Esophagus squamous epithelium (tissue), 5 donors: ENCODE results near the gene WDR37. TPM values are rescaled to one million over a fixed set of nuclear protein-coding genes. Genes with fewer than 3 reads are reported as not detected.

Experiments
- DNase-seq: peaks from one replicate; lab custom pipeline; 2025; lab: John Stamatoyannopoulos, UW
- H3K27ac ChIP-seq, 4 donors: fragments of 200-600 bp; sonication (generic); one replicate each; pipeline ENCODE4 v1.5.1; 2016 to 2019; ENCODE audit warnings: mild to moderate bottlenecking in 1 of 4
- H3K27me3 ChIP-seq, 4 donors: fragments of 200-600 bp; sonication (generic); 1 replicate in 3 of 4; 2 replicates in 1 of 4; pipeline versions ENCODE4 v1.5.1 to v1.6.0; 2017 to 2021; ENCODE audit warnings: antibody characterized with exemption in 1 of 4
- H3K36me3 ChIP-seq, 3 donors: fragments of 200-600 bp; sonication (generic); one replicate each; pipeline ENCODE4 v1.5.1; 2016 to 2019
- H3K4me1 ChIP-seq, 3 donors: fragments of 200-600 bp; sonication (generic); one replicate each; pipeline ENCODE4 v1.5.1; 2017 to 2019
- H3K4me3 ChIP-seq, 4 donors: fragments of 200-600 bp; sonication (generic); 1 replicate in 3 of 4; 2 replicates in 1 of 4; pipeline ENCODE4 v1.5.1; 2016 to 2019; ENCODE audit warnings: mild to moderate bottlenecking in 2 of 4, moderate library complexity in 1 of 4
- H3K9me3 ChIP-seq, 3 donors: fragments of 200-600 bp; sonication (generic); one replicate each; pipeline ENCODE4 v1.5.1; 2016 to 2019
- CTCF ChIP-seq, 6 experiments: fragments of 450-650 bp in 4 of 6; fragments of 200-600 bp in 2 of 6; sonication (generic) in 2 of 6; IDR thresholded peaks; one replicate each; pipeline ENCODE4 v1.5.1; 2016 to 2019; ENCODE audit warnings: antibody characterized with exemption in 6 of 6, mild to moderate bottlenecking in 4 of 6, moderate library complexity in 4 of 6
- POLR2A ChIP-seq, 4 donors: fragments of 450-650 bp; IDR thresholded peaks; one replicate each; pipeline ENCODE4 v1.6.1; 2017; ENCODE audit warnings: antibody characterized with exemption in 4 of 4, mild to moderate bottlenecking in 4 of 4, moderate library complexity in 3 of 4
- WGBS, 2 donors: methylation state at CpG; one replicate each; pipeline ENCODE4 v1.1.5; 2018; 5-methylcytosine and 5-hydroxymethylcytosine counted together
- intact Hi-C: fragments of 100-400 bp; cut with DNase I; formaldehyde crosslinking; loops from one replicate; pipeline ENCODE4 v1.15.0; 2022
- total RNA-seq, 4 donors: library from RNA; depleted of rRNA; stranded (reverse); fragments of >200 nt; gene quantifications; one replicate each; pipeline ENCODE4 v1.1.0, GENCODE V29; 2016
- donor health status: DM: yes; HTN: yes; CAD: no.

Gene WDR37
- total RNA-seq, 4 donors from 2014 or later, result 7.5 to 17.2 (median 11.3) TPM

GRCh38 chr10:1020958-1021357 lies 35.2 kb upstream of the WDR37 start:
- no peak for DNase-seq
- Histone ChIP-seq H3K27ac (no peak overlapping the region), H3K27me3 (no peaks in the 10 kb centered on the region), H3K9me3 (no peaks in the 10 kb centered on the region), H3K4me3 (no peak overlapping the region), H3K36me3 (peaks cover 5 to 46% (median 28%) of the 10 kb centered on the region in 3 donors), H3K4me1 (no peaks in the 10 kb centered on the region)
- intact Hi-C loops, result no loop called here
- TF ChIP-seq POLR2A (IDR thresholded peaks at IDR 0.05), result no peak
- no peak for TF ChIP-seq CTCF (IDR thresholded peaks at IDR 0.05)
- WGBS, 2 donors, result 90% methylated on average over 5 of the region's 9 CpGs; no CpG with 5 or more reads in 1 of the 2 donors

GRCh38 chr10:1022413-1022812 lies 33.8 kb upstream of the WDR37 start:
- H3K4me3 ChIP-seq, result no peak overlapping the region
- 67 to 74% methylated on average over 12 of the region's 12 CpGs for WGBS, 2 donors
- intact Hi-C loops, result no loop called here

GRCh38 chr10:1024103-1024502 lies 32.1 kb upstream of the WDR37 start:
- Histone ChIP-seq H3K4me3 (no peak overlapping the region), H3K9me3 (no peaks in the 10 kb centered on the region), H3K27ac (no peak overlapping the region), H3K36me3 (peaks cover 1 to 15% (median 5%) of the 10 kb centered on the region in 3 donors), H3K4me1 (no peaks in the 10 kb centered on the region), H3K27me3 (no peaks in the 10 kb centered on the region)
- no peak for DNase-seq
- no peak for TF ChIP-seq CTCF (IDR thresholded peaks at IDR 0.05)
- TF ChIP-seq POLR2A (IDR thresholded peaks at IDR 0.05), result no peak
- WGBS, 2 donors, result 87% methylated on average over 12 of the region's 12 CpGs
- intact Hi-C loops, result no loop called here

More at GRCh38 chr10:1022413-1022812, 33.8 kb upstream of the WDR37 start:
- no peaks in the 10 kb centered on the region for H3K4me1 ChIP-seq
- H3K27ac ChIP-seq, result no peak overlapping the region
- no peak for DNase-seq
- no peak for TF ChIP-seq CTCF (IDR thresholded peaks at IDR 0.05)
- no peak for TF ChIP-seq POLR2A (IDR thresholded peaks at IDR 0.05)
- peaks cover 5 to 32% (median 14%) of the 10 kb centered on the region in 3 donors for H3K36me3 ChIP-seq
- no peaks in the 10 kb centered on the region for H3K9me3 ChIP-seq
- H3K27me3 ChIP-seq, result no peaks in the 10 kb centered on the region

GRCh38 chr10:1025683-1026082 lies 30.5 kb upstream of the WDR37 start, which contains the start of gene IDI2:
Gene IDI2 (minus strand): TSS chr10:1025859. CDS start chr10:1024723, 1,136 bp downstream.
- H3K4me3 ChIP-seq, result no peak within 1 kb of the TSS
- no peaks in the 10 kb centered on the region for H3K36me3 ChIP-seq
- H3K4me1 ChIP-seq, result no peaks in the 10 kb centered on the region
- H3K27ac ChIP-seq, result no peak within 1 kb of the TSS
- intact Hi-C loops, result no loop called here
- H3K27me3 ChIP-seq, result no peaks in the 10 kb centered on the region
- 68 to 83% methylated on average over 1 of the region's 1 CpG for WGBS, 2 donors
- TF ChIP-seq POLR2A (IDR thresholded peaks at IDR 0.05), result no peak
- TF ChIP-seq CTCF (IDR thresholded peaks at IDR 0.05), result no peak
- no peak for DNase-seq
- H3K9me3 ChIP-seq, result no peaks in the 10 kb centered on the region

GRCh38 chr10:1026578-1026977 lies 29.6 kb upstream of the WDR37 start:
- intact Hi-C loops, result no loop called here
- Histone ChIP-seq H3K4me1 (no peaks in the 10 kb centered on the region), H3K27ac (no peak overlapping the region), H3K36me3 (no peaks in the 10 kb centered on the region), H3K4me3 (no peak overlapping the region), H3K27me3 (no peaks in the 10 kb centered on the region), H3K9me3 (no peaks in the 10 kb centered on the region)
- TF ChIP-seq POLR2A (IDR thresholded peaks at IDR 0.05) (no peak), CTCF (IDR thresholded peaks at IDR 0.05) (no peak)
- DNase-seq, result no peak
- 92% methylated on average over 6 of the region's 6 CpGs for WGBS, 2 donors
